GM19397 (cell line): ENCODE data around the gene MAN2A1.

ENCODE experiments used
- ATAC-seq: cut with Tn5 transposase; IDR thresholded peaks from one replicate; pipeline ENCODE4 v1.9.1; 2021; ENCODE audit warnings: mild to moderate bottlenecking, moderate library complexity; ENCODE audit not compliant: unreplicated experiment

Gene MAN2A1

DNA sequence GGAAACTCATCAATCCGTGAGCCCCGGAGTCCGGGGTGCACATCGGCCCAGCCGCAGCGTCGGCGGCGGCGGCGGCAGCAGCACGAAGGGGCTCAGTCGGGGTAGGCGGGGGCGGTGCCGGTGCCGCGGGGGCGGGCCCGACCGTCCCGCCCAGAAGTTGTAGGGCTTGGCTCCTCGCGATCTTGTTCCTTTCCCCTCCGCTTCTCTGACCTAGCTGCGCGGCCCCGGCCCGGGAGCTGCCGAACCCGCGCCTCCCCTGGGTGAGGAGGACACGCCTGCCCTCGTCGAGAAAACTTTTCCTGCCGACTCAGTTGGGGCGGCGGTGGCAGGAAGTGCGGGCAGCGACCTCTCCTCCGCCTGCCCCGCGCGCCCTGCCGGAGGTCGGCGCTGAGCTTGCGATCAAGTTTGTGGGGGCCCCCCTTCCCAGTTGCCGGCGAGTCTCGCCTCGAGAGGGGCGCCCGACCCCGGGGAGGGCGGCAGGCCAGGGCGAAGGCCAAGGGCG, at the start of gene MAN2A1:
Gene MAN2A1, plus strand, starts transcription at position 188 of the 502 bp plus-strand sequence. CDS start 491 bp downstream, outside the sequence.
- ATAC-seq = peak; percentile 59

DNA sequence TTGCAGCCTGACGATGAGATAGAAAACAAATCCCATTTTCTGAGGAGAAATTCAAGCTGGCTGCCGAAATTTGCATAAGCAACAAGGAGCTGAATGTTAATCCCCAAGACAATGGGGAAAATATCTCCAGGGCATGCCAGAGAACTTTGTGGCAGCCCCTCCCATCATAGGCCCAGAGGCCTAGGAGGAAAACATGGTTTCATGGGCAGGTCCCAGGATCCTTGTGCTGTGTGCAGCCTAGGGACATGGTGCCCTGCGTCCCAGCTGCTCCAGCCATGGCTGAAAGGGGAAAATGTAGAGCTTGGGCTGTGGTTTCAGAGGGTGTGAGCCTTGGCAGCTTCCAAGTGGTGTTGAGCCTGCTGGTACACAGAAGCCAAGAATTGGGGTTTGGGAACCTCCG, 48.8 kb upstream of the MAN2A1 start:
- ATAC-seq = no peak

DNA sequence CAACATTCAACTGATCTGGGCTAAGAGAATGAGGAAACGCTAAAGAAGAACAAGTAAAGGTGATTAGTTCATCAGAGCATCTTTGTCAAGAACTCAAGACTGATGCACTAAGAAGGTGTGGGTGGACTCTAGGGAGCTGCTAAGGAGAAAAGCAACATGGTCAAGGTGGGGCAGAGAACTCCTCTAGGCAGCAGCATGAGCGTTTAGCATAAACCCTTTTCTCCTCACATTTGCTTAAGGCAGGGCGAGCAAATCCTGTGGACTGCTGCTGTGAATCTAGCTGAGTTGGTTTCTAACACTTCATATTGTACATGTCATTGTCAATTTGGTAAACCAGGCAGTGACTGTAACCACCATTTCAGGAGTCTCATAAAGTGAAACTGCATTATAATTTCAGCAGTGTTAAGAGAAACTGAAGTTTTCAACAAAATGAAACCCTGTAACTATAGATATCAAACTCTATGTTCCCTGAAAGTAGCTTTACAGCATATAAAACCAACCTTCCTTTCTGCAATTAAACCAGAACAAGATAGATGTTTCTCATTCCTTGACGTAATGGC, 45.9 kb upstream of the MAN2A1 start:
- no peak for ATAC-seq

DNA sequence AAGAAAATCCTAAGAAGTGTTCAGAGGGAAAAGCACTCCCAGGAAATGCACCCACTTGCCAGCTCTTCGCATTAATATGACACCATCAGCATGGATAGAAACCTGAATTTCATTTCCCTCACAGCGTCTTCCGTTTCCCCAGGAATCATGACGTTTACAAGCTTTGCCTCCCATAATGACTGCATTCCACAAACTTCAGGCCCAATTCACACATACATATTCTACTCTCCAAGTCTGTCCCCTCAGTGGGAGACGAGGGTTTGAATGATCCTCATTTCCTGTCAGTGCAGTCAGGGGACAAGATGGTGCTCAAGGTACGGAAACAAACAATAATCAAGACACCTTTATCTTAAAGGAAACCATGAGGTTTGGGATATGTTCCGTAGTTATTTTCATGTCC, 44.9 kb upstream of the MAN2A1 start:
- no peak for ATAC-seq

DNA sequence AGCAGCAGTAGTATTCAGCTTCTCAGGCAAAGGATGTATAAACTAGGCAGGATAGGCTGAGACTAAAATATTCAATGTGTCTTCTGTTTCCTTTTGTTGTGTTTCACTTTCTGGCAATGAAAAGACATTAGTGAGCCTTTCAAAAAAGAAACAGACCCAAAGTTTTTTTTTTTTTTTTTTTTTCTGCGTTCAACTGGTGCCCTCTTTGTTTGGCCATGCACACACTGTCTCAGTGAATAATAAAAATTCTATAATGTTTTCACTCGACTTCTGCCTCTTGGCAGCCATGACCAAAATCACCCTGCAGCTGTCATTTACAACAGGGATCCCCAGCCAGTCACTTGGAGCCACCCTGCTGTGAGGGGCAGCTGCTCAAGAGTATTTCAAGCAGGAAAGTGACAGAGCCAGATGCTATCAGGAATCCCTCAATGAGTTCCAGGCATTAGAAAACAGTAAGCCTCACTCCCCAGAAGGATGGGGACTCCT, 44.0 kb upstream of the MAN2A1 start:
- ATAC-seq = no peak

DNA sequence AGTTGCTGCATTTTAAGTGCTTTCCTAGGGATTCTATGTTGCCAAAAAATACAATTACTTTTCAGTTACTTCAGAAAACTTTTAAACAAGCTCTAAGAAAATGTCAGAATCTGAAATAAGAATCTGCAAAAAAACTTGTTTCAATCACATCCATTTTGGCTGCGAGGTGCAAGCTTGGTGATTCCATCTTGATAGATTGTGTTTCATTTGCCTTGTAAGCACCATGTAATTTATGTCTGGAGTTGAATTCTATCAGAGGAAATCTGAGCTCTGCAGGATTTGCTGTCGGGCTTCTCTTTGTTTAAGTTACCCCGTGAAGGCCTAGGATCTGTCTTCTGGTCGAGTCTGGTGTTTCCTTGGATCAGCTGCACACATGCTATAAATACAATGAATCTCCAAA, 40.4 kb upstream of the MAN2A1 start:
- no peak for ATAC-seq

DNA sequence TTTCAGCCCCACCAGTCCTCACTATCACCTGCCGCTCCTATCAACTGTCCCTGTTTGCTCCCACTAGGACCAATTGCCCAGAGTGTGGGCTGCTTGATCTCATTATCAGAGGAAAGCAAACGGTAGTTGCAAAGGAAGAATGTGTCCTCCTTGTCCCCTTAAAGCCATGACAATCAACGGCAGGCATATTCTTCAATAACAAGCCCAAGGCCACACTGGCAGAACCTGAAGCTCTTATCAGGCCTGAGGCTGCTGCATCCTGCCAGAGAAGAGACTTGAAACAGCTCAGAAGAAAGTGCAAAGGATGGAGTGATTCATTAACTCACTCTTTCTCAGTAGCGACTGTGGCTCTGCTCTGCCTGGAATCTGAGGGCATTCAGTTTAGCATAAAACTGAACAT, 39.2 kb upstream of the MAN2A1 start:
- no peak for ATAC-seq

DNA sequence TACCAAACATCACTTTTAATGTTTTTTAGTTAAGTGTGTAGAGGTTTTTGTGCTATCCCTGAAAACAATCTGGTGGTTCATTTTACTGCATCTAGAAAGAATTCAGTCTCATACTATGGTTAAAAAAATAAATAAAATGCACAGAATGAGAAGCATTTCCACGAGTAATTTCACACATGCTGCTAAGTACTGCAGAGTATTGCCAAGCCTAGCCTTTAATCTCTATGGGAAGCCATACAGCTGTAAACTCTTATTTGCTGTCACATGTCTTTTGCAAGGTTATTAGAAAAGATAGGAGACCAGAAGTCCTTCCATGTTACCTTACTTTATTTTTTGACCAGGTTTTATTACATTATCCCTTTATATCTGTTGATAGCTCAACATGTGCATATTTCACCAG, 37.6 kb upstream of the MAN2A1 start:
- ATAC-seq = no peak

DNA sequence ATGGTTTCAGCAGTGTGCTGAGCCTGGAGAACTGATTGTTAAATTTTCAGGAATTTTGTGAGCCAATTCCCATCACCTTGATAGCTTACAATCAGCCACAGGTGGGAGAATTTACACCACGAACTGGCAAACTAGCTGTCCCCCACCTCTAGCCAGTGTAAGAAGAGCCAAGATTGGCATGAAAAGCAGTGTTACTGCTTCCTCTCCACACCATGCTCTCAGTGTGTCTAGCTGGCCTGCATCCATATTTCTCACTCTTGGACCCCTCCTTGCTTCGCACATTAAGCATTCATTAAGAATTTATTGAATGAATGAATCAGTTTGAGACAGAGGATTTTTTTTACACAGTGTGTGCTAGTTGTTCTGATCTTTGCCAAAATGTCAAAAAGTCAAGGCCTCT, 36.7 kb upstream of the MAN2A1 start:
- no peak for ATAC-seq

DNA sequence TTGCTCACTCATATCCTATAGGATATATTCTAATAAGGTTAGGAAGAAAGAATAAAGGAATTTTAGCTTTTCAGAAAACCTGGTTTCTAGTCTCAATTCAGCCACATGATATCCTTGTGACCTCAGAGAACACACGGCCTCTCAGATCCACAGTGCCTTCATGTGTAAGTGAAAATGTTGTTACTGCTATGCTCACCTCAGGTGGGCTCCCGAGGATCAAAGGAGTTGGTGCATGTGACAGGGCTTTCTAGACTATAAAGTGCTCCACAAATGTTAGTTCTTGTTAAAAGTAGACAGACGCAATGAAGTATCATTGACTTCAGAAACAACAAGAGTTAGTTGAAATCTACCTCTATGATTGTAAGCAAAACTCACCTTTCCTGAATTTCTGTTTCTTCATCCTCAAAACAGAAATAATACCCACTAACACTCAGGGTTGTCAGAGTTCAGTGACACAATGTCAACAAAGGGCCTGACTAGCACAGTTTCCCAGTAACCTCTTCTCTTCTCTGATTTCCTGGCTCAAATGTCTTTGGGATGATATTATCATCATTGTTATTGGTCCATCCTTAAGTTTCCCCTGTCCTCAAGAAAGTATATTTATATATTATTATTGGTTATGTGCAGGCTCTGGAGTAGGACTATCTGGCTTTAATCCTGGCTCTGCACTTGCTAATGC, 36.0 kb upstream of the MAN2A1 start:
- no peak for ATAC-seq

DNA sequence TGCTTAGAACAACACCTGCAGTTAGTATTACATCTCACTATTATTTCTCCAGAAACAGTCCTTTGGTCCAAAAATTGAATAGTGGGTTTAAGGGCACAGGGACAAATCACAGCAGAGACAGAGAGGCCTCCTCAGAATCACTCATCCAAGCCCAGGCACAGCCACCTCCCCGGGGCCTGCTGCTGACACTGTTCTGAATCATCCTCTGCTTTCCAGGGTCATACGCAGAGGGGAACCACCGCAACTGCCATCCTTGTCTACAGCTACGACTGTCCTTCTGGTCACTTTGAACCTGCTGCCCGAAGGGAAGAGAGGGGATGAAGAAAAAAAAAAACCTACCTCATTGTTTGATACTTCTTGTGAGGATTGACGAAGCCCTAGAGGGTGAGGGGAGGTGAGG, 35.3 kb upstream of the MAN2A1 start:
- ATAC-seq = no peak

DNA sequence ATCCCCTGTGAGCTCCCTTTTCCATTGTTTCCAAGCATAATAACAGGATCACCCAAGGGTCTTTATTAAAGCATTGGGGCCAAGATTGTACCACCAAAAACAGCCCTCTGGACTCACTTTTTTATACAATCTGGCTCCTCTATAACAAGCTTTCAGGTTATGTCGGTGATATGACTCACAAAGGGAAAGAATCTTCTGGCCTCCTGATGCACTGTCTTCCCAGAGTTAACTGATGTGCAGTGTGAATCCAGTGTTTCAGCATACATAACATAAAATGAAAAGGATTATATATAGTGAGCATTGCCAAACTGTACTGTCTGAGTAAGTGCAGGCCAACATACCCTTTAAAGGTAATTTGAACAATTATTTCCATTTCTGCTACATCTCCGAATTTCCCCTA, 33.9 kb upstream of the MAN2A1 start:
- ATAC-seq = no peak

DNA sequence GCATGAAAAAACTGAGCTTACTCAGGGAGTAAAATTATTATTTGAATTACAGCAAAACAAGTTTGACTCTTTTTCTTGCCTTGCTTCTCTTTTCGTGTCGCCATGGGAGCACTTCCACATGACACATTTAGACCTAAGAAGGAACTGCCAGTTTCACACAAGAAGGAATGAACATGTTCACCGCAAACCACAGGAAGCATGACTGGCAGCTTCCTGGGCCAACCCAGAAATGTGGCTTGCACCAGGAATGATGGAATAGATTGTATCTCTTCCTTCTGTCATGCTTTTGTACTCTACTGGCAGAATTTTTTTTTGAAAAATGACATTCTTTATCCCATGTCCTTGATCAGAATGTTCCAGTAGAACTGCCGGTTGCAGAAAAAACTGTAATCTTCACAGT, 32.9 kb upstream of the MAN2A1 start:
- no peak for ATAC-seq

DNA sequence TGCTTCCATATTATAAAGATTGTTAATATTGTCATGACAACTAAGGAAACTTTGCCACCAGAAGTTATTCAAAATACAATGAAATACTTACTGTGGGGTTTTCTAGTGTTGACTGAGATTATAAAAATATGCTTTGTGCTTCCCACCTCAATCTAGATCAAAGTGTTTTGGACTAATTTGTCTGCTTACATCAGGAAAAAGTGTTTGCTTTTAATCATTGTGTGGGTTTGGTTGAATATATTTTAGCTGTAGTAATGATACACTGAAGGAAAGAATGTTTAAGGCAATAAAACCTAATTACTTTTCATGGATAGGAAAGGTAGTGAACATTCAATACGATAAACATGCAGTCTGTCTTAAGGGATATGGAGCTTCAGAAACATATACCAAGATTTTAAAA, 29.8 kb upstream of the MAN2A1 start:
- ATAC-seq = no peak

DNA sequence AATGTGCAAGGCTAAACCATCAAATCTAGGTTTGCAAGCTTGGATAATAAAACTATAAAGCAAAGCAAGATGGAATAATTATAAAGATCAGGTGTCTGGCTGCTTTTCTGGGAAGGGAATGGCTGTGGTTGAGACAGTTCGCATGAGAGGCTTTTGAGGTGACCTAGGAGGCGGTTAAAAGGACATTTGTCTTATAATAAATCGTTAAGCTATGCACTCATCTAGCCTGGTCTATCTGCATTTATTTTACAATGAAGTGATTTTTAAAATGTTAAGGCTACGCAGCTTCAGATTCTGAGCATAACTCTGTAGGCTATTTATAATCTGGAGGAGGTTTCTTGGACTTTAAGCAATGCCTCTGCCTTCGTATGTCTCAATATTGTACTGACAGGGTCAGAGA, 29.4 kb upstream of the MAN2A1 start:
- no peak for ATAC-seq

DNA sequence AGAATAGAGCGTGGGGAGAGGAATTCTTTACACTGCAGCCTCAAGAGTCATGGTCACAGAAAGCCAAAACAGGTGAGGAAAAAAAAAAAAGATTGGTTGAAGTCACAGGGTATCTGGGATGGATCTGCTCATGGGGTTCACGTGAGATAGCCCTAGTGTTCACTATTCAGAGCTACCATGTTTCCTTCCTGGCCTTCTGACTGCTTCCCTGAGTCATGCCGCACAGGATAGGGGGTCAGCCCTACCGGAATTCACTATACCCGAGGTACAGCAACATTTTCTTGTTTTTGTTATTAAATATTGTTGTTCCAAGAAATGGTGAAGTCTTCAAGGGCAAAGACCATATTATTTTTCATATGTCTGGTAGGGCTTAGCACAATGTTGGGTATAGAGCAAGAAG, 21.5 kb upstream of the MAN2A1 start:
- ATAC-seq = no peak

DNA sequence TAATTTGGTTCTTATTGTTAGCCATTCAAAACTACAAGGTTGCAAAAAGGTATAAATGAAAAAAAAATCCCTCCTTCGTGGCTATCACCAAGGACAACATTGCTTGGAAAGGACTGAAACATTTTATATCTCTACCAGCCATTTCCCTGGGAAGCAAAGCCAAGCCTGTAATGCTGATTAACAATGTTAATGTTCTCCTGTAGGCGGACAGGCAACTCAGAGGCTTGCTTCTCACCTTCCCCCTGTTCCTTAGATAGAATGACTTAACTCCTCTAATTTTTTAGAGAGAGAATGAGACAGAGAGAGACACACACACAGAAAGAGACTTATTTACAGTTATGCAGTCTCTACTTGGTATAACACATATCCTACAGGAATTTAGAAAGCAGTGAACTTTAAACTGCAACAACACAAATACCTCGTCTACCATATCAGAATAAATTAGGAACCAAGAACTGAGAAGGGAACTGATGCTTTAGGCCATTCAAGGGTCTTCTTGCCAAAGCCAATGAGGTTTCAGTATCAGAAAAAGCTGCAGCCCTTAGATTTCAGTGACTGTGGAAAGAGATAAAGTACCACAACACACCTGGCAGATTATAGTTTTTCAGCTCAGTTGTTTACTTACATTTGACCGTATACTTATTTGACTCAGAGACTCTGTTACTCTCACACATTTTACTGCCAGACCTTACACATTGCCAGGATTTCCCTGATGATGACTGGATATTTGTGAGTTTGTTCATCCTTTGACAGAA, 20.9 kb upstream of the MAN2A1 start:
- no peak for ATAC-seq

DNA sequence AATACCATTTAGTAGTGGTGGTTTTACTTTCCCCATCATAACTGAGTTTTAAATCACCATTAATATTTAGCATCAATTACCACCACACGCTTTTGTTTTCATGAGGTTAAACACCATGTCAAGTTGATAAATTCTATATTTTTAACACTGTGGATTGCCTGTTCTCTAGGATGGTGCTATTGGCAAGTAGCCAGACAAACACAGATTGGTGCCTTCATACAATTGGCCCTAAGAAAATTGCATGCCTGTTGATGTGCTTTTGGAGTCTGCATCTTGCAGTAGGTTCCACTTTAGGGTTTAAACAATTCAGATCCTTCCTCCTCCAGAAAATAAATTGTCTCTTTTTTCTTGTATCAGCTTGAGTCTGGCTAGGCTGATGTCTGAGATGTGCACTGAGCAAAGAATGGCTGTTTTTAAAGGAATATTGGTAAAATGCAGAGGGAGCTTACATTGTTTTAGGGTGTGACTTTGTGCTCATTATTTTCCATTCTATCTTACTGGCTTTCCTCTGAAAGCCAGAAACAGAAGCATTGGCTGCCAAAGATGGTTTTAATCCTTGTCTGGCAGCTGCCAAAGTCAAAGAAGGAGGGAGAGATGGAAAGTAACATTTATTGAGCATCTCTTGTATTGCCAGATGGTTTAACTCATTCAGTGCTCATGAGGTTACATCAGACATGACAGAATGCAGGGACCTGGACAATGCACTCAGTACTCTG, 19.6 kb upstream of the MAN2A1 start:
- no peak for ATAC-seq

DNA sequence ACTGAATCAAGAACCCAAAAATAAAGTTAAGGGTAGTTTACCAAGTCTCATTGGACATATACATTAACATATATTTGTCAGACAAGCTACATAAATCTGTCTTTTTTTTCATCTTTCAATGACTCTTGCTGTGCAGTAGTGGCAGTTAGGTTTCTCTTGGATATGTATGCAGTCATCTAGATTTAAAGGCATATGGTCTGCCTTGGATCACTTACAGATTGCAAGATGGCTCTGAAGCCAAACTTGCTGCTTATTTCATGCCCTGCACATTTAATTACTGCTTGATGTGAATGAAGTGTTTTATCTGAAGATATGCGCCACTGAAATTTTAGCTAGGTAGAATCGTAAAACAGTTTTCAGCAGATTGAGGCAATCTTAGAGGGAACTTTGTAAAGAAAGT, 18.6 kb upstream of the MAN2A1 start:
- no peak for ATAC-seq

DNA sequence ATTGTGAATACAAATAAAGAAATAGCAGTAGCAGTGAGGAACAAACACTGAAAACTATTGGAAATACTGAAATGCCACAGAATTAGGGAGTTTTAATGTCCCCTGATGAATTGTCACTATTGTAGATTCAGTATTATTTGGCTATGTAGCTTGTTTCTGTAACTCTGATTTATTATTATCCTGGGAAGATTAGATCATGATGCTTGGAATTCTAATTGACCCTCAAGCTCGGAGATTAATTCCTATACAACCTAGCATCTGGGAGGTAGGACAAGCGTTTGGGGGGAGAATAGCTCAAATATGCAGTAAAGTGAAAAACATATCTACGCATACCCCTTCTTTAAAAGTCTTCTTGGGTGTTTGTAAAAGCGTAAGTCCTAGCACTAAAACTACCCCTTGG, 15.1 kb upstream of the MAN2A1 start:
- no peak for ATAC-seq

DNA sequence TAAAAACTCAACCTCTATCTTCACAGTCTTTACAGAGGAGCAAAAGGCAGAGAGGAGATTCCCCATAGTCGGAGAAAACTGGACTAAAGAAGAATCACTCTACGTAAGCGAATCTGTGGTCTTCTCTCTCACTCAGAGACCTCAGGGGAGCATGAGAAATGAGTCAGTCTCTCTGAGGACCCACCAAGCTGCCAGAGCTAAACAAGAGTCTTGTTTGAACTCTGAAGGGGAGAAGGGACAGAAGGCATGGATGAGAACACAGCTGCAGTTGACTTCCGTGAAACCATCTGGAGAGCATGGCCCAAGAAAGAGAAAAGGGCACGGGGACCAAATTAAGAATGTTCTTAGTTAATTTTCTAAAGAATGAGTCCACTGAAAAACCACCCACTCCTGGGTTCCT, 12.8 kb upstream of the MAN2A1 start:
- no peak for ATAC-seq
